HG03064 (cell line): Measurements from ENCODE around the gene TMEM18.
"Not testable (repeated sequence)": the region's sequence is repeated elsewhere in the genome, so short reads cannot be mapped to it uniquely, and the experiment has no call there.

Experiments
- ATAC-seq: cut with Tn5 transposase; IDR thresholded peaks from one replicate; pipeline ENCODE4 v1.9.1; 2021; ENCODE audit warnings: low read depth; ENCODE audit not compliant: unreplicated experiment

Gene TMEM18

GRCh38 chr2:677056-677958 lies at the start of gene TMEM18:
Gene TMEM18 (minus strand): TSS chr2:677406. CDS start chr2:677345, 61 bp downstream.
- peak; percentile 53 for ATAC-seq

- ATAC-seq: peak; percentile 55
Measured at GRCh38 chr2:726169-726568, 49.0 kb upstream of the TMEM18 start.

DNA sequence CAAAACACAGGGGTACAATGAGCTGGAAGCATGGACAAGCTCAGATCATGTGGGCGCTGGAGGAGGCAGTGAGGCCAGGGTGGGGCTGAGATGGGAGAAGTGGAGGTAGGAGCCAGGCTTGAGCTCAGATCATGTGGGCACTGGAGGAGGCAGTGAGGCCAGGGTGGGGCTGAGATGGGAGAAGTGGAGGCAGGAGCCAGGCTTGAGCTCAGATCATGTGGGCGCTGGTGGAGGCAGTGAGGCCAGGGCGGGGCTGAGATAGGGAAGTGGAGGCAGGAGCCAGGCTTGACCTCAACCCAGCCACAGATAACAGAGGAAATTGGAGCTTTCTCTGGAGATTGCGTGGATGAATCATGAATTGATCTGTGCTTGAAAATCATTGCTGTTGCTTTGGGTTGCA lies 48.3 kb upstream of the TMEM18 start:
- no peak for ATAC-seq

GRCh38 chr2:723761-724160 lies 46.6 kb upstream of the TMEM18 start:
- no peak for ATAC-seq

DNA sequence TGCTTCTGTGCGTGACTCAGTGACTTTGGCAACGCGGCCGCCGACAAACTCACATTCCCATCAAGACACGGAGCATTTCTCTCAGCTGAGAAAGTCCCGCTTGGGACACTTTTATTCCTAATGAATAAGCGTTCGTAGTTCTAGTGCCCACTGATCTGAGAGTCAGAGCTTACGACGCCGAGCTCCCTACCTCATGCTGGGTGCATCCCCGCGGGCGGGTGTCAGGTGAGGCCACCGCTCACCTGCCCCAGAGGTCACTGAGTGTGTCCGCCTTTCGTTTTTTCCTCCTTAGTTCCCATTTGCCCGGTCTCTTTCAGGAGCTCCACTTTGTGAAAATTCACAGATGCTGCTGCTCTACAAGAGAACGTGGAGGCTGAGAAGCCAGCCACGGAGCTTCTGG lies 43.6 kb upstream of the TMEM18 start:
- no peak for ATAC-seq

- ATAC-seq: no peak
Measured at GRCh38 chr2:719734-720133, 42.5 kb upstream of the TMEM18 start.

DNA sequence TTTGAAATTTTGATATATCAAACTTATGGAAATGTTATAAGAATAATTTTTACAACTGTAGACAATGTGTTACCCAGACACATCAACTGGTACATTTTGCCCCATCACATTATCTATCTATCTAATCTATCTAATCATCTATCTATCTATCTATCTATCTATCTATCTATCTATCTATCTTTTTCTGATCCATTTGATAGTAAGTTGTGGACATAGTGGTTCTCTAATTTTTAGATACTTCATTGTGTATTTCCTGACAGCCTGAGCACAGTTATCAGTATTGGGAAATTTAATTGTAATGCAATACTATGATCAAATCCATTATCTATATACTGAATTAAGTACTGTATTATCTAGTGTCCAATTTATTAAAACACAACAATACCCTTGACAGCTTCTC lies 42.0 kb upstream of the TMEM18 start:
- no peak for ATAC-seq

DNA sequence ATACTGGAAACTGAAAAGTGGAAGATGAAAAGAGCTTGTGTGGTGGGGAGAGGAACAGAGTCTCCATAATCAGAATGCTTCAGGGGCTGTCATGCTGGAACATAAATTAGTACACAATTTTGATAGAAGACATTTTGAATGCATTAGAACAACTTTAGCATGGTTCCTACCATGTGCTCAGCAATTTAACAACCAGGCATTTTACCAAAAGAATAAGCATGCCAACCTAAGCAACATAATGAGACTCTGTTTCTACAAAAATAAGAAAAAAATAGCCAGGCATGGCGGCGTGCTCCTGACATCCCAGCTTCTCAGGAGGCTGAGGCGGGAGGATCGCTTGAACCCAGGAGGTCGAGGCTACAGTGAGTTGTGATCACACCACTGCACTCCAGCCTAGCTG lies 40.5 kb upstream of the TMEM18 start:
- ATAC-seq: no peak

DNA sequence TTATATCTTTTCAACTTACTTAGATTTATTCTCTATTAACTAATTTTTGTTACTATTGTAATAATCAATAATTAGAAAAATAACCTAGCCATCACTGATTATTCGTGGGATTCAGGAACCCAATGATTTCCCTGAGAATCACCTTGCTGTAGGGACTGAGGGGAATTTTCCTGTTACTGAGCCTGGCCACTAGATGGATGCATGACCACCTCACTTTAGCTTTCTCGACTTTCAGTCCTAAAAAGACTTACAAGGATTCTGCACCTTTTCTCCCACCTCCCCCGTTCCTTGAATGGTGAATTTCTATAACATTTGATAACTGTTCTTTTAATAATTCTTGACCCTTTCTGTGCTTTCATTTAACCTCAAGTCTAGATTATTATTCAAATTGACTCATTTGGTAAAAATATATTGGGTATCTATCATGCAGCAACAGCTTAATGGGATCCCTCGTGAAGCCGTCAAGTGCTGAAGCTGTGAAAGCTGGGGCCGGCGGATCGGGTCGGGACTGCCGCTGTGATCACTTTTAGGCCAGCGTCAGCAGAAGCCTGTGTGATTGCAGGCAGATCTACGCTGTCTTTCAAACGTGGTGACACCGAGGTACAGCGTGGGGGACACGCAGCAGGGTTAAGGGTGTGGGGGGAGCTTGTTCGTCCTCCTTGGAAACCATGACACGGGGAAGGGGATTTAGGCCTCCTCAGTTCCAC lies 38.8 kb upstream of the TMEM18 start:
- no peak for ATAC-seq

- no peak for ATAC-seq
Measured at GRCh38 chr2:715038-715437, 37.8 kb upstream of the TMEM18 start.

DNA sequence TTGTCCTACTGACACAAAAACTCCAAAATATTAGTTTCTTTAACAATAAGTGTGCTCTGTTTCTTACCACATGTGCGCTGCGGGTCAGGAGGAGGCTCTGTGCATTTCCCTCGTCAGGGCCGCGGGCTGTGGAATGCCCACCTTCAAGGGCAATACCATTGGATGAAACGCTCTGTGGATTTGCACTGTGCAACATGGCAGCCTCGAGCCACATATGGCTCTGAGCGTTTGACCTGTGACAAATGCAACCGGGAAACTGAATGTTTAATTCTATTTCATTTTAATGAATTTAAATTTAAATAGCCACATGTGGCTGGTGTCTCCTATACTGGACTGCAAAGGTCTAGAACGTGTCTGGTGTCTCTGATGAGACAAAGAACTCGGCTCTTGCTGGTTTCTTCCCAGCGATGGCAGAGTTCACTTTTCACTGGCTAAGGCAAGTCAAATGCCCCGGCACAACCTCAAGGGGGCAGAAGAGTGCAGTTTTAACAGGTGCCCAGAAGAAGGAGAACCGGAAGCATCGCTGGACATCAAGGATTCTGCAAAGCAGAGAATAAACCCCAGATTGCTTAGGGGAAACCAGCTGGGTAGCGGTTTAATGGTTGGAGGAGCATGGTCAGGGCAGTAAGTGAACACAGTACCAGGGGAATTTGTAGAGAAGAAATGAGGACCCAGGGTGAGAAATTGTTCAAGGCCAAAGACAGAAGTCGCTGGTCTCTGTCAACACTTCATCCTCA lies 37.0 kb upstream of the TMEM18 start:
- peak; percentile 98 for ATAC-seq

DNA sequence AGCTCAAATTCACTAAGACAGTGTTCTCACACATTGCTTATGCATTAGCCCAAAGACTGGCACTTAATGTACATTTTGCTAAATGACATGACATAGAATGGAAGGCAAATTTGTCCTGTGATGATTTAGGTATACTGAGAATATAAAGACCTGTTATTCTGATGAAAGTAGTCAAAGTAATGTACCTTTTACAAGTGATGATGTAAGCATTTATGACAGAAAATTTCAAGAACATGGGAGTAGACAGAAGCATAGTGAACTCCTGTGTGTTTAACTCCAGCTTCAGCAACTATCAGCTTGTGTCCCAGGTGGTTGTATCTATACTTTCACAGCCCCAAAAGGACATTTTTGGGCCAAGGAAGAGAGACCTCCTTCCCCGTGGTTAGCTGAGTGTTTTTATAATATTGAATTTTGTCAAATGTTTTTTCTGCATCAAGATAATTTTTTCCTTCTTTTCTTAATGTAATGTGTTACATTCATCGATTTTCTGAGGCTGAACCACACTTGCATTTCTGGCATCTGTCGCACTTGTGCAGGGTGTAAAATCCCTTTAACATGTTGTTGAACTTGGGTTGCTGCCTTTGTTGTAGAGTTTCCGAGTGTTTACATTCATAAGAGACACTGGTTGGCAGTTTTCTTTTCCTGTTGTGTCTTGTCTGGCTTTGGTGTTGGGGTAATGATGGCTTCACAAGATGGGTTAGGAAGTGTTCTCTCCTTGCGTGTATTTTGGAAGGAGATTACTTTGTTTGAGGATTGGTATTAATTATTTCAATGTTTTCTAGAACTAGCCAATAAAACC lies 33.9 kb upstream of the TMEM18 start:
- no peak for ATAC-seq

GRCh38 chr2:709138-709765 lies 32.0 kb upstream of the TMEM18 start:
- ATAC-seq: no peak

DNA sequence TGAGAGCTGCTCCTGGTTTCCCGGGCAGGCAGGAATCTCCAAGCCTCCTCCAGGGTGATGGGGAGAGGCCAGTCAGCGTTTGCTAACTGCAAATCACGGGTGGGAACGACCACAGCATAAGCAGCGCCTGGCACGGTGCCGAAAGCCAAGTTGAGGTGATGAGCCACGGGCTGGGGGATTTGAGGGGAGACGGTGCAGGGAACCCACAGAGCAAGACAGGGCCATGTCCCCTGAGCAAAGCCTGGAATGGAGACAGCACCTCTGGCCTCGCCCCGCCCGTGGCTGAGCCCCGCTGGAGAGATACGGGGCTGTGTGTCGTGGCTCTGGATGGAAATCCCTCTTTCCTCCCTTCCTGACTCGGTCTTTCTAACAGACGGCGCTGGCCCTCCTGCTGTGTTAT lies 31.5 kb upstream of the TMEM18 start:
- ATAC-seq: no peak

DNA sequence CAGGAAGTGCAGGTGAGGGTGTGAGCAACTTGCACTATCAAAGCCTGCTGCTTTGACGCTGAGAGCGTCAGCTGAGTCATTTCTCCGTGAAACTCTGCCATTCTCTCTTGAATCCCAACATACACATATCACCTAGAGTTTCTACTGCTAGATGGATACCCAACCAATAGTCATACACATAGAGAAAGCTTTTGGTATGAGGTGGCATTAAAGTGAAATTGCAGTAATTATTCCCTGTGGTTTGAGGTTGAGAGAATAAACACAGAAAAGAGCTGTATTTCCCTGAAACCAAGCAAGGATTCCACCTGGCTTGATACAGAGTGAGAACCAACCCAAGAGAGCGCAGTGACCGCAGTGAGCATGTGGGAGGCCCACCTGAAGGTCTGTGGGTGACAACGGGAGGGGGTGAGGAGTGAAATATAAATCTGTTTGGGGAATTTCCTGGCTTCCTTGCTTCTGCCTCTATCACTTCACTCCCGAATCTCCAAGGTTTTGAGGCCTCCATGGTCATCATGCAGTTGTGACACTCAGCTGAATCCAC lies 28.8 kb upstream of the TMEM18 start:
- peak; percentile 91 for ATAC-seq

DNA sequence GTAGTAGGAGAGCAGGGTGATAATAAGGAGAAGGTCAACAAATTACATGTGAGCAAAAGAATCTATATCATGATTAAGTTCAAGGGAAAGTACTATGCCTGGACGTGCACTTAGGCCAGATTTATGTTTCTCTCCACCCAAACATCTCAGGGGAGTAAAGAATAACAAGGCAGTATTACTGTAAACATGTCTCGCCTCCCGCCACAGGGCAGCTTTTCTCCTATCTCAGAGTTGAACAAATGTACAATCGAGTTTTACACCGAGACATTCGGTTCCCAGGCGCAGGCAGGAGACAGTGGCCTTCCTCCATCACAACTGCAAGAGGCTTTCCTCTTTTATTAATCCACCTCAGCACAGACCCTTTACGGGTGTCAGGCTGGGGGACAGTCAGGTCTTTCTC lies 25.6 kb upstream of the TMEM18 start:
- not testable (repeated sequence) for ATAC-seq

- no peak for ATAC-seq
Measured at GRCh38 chr2:696999-697627, 19.9 kb upstream of the TMEM18 start.

DNA sequence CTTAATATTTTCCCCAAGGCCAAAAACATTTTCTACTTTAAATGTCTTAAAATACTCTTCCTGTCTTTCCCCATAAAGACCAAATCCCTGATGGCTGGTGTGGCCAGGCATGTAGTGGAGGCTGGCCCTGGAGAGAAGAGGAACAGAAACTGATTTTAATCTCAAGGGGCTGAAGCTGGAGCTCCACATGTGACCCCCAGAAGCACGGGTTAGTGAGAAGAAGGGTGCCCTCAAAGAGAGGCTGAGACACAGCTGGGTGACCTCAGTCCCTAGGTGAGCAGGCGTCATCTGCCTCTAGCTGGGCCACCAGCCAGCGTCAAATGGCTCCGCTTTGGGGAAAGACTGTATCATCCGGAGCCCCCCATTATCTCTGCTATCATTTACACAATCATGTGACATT lies 19.3 kb upstream of the TMEM18 start:
- peak; percentile 86 for ATAC-seq

GRCh38 chr2:694906-695510 lies 17.8 kb upstream of the TMEM18 start:
- ATAC-seq: no peak
